Left renal cortex interstitium (tissue), 4 donors: ENCODE results near the gene COA5. TPM values are rescaled to one million over a fixed set of nuclear protein-coding genes. Genes with fewer than 3 reads are reported as not detected.
A peak's percentile ranks its signal among the peaks of the same experiment; 100 is the strongest.

Source experiments
- DNase-seq, 4 donors: peaks; one replicate each; pipeline ENCODE4 v3.0.0-alpha.2; 2013; ENCODE audit warnings: low read depth in 4 of 4, low spot score in 2 of 4, missing footprints in 1 of 4
- polyA plus RNA-seq, 4 donors: library from polyadenylated mRNA; unstranded; fragments of 120-200 nt; gene quantifications; one replicate each; pipeline ENCODE4 v1.2.1, GENCODE V29; 2013; ENCODE audit not compliant: insufficient read length in 4 of 4

COA5 gene, protein sequence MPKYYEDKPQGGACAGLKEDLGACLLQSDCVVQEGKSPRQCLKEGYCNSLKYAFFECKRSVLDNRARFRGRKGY
- polyA plus RNA-seq, result 10 to 100 TPM; 78.7 to 89.1 (median 81.3) TPM

DNA sequence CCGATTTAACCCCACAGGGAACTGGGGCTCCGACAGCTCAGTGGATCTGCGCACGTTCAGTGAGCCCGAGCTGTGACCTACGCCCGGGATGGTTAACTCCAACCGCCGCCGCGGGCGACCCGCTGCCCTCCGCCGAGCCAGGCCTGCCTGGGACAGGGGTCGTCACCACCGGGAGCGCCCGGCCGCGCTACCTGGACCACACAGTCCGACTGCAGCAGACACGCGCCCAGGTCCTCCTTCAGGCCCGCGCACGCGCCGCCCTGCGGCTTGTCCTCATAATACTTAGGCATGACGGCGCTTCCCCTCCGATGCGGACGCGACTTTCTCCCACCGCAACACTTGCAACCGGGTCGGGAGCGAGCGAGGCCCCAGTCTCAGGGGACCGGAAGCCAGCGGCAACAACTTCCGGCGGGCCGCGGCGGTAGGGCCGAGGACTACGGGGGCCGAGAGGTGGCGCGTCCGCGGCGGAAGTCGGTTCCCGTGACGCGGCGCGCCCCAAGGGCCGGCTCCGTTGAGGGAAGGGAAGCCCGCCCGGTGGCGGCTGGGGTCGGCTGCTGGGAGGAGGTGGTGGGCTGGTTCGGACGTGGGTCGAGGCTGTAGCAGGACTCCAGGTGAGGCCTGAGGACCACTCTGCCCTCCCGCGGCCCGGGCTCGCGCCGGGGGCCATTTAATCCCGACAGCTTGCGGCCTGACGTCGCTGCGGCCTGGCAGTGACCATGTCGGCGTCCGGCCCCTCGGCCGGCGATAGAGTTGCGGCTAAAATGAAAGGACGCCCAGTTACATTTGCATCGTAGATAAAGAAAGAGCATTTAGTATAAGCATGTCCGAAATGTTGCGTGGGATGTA lies at the start of gene COA5, which contains the start of gene UNC50:
Gene COA5, minus strand, starts transcription at position 397 of the 846 bp plus-strand sequence. Its CDS starts 107 bp downstream, at position 290.
Gene UNC50, plus strand, starts transcription at position 474 of the 846 bp plus-strand sequence. CDS start 1,171 bp downstream, outside the sequence.
- peak; percentile 78 to 84 (median 82) for DNase-seq

DNA sequence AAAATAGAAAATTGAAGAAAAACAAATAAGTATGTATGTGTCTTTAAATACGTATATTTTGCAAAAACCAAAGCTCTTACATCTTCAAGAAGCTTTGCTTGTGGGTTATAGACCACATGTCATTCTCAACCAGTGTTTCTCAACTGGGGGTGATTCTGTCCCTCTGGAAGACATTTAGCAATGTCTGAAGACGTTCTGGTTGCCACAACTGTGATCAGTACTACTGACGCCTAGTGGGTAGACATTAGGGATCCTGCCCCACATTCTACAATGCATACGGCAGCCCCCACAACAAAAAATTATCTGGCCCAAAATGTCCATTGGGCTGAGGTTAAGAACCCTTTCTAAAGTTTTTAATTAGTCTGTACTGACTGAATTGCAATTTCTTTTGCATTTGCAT lies 48.5 kb upstream of the COA5 start:
- no peak for DNase-seq

DNA sequence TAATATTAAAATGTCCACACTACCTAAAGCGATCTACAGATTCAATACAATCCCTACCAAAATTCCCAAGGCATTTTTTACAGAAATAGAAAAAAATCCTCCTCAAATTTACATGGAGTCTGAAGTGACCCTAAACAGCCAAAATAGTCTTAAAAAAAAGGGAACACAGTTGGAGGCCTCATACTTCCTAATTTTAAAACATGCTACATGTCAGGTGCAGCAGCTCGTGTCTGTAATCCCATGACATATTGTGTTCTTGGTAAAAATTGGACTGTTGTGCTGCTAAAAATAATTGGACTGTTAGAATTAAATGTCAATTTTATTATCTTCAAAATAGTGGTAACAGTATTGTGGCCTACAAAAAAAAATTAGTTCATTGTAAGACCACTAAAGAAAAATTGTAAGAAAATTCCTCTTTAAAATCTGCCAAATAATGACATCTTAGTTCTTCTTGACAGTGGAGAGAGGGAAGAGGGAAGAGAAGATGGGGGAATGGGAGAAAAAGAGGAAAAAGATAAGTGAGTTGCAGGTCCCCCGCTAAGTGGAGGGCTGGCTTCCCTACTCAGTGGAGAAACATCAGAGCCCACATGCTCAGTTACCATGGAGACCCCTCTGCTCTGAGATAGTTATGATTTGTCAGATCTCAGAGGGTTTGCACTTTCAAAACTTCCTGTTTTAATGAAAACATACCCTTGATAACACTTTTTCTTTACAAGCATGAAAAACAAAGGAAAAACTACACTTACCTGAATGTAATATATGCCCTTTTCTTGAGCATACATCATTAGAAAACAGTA lies 46.6 kb upstream of the COA5 start:
- DNase-seq, result no peak

DNA sequence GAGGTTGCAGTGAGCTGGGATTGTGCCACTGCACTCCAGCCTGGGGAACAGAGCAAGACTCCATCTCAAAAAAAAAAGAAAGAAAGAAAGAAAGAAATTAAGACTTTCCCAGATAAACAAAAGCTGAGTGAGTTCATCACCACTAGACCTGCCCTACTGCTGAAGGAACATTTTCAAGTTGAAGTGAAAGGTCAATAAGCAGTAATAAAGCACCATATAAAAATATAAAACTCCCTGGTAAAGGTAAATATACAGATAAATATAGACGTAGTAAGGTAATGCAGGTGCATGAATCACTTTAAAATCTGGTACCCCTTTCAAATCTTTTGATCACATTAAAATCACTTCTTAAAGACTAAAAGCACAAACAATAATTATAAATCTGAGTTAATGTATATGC lies 42.7 kb upstream of the COA5 start:
- DNase-seq, result no peak

DNA sequence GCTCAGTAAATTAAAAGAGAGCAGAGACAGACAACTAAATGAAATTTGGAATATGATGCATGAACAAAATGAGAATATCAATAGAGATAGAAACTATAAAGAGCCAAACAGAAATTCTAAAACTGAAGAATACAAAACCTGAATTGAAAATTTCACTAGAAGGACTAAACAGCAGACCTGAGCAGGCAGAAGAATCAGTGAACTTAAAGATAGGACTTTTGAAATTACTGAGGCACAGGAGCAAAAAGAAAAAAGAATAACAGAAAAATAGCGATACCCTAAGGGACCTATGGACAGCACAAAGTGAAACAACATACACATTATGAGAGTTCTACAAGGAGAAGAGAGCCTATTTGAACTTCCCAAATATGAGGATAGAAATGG lies 41.7 kb upstream of the COA5 start:
- no peak for DNase-seq

DNA sequence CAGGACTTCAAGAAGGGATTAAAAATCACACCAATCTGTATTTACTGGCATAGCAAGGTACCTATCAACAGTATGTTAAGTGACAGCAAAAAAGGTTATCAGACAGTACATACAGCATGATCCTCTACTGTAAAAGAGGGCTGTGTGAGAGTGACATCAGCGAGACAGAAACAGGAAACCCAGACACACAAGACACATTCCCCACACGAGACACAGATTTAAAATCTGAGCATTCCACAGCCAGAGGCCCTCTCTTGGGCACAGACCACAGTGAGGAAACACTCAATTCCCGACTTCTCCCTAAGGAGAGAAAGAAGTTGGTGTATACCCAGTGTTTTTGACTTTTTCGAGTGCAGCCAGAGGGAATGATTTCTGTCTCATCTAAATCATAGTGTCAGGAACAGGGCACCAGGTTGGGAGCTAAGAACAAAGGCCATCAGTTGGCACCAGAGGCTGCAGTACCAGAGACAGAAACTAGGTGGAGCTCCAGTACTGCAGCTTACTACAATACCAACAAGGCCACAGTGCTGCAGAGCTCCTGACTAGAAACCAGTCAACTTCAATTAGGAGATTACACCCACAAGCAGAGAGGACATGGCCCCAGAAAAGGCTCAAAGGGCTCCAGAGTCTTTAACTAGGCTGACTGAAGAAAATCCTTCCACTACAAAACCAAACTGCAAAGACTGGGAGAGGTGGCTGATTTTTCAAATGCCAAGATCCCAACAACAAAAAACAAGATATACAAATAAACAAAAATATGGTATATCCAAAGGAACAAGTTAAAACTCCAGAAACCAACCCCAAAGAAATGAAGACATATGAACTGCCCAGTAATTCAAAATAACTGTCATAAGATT lies 41.1 kb upstream of the COA5 start:
- peak; percentile 61 to 71 (median 64) for DNase-seq

DNA sequence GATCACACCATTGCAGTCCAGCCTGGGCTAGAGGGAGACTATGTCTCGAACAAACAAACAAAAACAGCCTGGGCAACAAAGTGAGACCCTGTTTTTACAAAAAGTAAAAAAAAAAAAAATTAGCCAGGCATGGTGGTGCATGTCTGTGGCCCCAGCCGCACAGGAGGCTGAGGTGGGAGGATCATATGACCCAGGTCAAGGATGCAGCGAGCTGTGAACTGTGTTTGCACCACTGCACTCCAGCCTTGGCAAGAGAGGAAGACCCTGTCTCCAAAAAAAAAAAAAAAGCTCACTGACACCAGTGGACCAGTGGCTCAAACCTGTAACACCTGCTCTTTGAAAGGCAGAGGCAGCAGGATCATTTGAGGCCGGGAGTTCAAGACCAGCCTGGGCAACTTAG lies 40.1 kb upstream of the COA5 start:
- DNase-seq, result no peak

DNA sequence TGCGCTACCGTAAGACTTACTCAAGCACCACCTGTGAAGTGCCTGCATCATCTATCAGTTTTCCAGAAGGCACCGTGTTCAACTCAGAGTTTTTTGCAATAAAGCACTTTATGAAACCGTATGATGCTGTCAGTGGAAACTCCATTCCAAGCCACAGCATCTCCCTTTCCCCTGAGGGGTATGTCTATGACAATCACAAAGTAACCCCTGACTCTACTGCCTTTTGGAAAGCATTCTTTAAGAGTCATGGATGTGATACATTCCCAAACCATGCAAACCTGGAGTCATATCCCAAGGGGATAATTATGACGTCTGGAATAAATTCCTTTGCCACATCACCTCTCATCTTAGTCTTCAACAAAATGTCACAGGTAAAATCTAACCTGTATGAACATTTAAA lies 39.3 kb upstream of the COA5 start:
- DNase-seq, result no peak

DNA sequence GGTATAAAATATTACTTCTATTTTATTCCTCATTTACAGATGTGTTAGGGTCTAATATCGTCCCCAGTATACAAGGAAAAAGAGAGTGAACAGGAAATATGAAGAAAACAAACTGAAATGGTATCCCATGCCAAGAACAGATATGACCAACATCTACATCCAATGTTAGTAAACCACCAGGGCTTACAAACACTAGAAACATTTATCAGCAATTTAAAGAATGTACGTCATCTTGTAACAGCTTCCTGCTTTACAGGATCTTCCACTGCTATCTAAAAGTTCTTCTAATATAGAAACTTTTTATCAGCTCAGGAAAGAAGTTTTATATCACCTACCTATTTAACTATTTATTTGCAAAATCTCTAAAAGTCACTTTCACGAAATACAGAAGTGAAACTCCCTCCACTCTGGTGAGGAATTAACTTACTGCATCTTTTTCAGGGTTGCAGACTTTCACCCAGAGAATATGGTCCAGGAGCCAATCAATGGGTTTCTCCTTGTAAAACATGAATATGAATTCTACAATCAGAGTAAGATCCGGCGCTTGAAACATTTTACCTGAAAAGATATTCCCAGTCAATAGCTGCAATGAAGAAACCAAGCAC lies 35.3 kb upstream of the COA5 start:
- no peak for DNase-seq

DNA sequence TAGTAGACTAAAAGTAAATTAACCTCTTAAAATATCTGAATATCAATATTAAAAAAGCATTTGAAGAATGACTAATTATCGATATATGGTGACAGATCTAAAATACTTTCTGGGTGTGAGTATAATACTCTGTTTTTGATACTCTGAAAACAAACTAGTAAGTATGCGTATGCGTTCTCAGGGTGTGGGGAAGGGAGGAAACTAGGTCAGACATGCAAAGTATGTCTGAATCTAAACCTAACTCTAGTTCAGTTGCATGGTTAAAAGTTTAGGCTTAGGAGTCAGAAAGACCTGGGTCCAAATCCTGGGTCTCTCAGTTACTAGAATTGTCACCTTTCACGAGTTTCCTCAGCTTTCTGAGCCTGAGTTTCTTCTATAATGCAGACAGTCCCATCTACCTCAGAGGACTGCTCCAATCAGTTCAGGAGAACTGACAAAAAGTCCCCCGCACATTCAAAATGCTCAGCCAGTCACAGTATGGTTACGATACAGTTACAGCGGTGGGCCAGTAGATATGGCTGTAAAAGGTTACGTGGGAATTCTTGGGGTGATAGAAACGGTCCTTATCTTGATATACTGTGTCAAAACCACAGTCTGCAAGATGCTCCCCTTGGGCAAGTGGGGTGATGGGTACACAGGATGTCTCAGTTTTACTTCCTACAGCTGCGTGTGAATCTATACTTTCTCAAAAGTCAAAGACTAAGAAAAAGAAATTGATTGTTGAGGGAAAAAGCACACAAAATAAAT lies 29.3 kb upstream of the COA5 start:
- no peak for DNase-seq

DNA sequence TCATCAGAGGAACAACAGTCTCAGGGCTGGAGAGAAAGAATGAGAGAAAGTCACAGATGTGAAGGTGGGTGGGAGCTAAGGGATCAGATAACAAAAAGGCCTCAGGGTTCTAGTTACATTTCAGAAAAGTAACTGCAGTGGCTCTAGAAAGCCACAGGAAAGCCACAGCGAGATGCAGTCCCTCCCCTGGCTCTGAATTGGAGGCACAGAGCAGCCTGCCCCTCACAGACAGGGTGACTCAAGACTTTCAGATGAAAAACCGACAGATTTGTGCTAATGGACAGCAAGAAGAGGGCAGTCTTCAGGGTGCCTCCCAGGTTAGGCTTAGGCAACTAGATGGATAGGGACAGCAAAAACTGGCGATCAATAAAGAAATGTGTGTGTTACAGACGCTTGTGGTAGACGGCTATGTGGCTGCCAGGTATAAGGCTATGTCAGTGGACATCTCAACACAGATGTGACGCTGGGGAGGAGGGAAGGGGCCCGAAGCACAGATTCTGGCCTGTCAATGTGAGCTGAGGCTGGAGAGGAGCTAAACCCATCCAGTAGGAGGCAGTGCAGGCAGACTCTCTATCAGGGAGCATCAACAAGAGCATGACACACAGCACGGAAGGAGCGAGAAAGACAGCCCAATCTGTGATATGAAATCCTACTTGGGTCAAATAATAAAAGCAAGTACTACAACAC lies 26.2 kb upstream of the COA5 start:
- DNase-seq, result no peak

DNA sequence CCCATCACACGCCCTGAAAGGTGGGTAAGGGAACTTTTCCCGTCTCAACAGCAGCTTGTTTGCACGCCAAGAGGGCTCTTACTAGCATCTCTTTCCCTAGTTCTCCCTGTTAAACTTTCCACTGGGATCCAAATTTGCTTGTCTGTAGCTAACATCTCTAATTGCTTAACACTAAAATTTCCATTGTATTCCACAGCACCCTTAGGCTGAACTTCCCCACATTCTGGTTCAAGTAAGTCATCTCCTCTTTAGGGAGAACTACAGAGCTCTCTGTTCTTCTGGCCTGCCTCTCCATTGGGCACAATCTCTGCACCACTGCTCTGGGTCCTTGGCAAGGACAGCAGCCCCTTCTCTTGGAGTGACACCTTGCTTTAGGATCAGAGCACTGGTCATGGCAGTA lies 24.0 kb upstream of the COA5 start:
- DNase-seq, result no peak

DNA sequence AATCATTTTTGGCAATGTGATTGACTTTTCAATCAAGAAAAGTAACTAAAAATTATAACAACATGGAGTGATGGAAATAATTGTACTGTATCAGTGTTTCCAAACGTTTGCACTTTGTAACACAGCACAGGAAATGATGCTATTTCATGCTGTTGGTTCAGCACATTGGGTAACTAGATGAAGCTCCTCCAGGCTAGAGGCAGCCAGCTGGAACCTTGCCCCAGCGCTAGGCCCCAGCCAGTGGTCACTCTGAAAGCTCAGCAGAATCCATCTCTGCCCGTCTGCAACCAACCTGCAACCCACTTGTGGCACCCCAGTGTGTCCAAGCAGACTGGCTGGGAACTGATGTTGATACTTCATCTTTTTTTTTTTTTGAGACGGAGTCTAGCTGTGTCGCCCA lies 15.3 kb upstream of the COA5 start:
- DNase-seq, result no peak

DNA sequence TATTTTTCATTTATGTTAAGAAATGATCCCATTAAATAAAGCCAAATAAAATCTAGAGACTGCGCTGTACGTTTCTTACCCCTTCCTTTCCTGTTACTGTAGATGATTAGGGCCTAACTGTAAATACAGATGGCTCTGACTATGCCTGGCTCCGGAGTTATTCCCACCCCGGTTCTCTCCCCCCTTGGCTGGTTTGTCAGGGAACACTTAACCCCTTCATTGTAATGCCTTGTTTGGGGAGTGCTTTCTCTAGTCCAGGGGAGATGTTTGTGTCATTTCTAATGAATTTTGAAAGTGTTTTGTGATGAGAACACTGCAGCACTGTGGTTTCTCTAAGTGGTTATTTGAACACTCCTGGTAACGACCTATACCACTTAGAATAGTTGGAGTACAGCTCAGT lies 8.8 kb upstream of the COA5 start:
- DNase-seq, result no peak

DNA sequence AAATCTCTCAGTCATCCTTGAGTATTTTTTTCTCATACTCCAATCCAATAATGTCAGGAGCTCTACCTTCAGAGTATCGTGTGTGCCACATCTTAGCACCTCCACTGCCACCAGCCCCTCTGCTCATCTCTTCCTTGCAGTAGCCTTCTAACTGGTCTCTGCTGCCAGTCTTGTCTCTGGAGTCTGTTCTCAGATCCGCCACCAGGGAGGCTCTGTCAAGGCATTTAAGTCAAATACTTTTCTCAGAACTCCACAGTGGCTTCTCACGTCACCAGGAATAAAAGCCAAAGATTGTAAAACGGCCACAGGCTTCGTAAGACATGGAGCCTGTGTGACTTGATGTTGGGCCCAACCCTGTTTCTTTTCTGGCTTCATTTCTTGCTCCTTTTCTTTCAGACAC lies 7.2 kb upstream of the COA5 start:
- no peak for DNase-seq

DNA sequence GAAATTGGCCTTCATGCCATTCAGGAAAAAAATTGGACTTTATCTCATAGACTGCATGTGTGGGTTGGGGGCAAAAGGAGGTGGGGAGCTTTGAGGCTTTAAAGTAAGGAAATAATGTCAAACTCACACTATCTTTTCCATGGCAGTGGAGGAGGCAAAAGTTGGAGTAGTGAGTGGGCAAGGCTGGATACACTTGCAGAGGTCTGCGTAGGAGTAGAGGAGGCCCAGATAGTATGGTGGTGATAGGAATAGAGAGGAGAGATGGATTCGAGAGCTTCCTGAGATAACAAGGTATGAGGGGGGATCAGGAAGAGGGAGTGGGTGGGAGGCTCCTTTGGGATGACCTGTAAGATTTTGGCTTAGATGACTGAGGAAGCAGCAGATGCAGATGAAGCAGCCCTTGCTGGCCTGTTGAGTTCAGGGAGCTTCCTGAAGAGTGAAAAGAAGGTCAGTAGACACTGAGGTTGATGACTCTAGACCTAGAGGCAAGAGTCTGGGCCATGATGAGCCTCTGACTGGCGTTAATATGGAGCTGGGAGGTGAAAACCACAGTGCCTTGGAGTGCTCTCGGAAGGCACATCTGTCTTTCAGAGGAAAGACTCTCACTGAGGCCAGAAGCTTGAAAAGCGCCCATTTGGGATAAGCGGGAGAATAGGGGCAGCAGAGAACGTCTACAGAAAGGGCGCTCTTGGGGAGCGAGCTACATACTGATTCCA lies 5.9 kb upstream of the COA5 start:
- no peak for DNase-seq

DNA sequence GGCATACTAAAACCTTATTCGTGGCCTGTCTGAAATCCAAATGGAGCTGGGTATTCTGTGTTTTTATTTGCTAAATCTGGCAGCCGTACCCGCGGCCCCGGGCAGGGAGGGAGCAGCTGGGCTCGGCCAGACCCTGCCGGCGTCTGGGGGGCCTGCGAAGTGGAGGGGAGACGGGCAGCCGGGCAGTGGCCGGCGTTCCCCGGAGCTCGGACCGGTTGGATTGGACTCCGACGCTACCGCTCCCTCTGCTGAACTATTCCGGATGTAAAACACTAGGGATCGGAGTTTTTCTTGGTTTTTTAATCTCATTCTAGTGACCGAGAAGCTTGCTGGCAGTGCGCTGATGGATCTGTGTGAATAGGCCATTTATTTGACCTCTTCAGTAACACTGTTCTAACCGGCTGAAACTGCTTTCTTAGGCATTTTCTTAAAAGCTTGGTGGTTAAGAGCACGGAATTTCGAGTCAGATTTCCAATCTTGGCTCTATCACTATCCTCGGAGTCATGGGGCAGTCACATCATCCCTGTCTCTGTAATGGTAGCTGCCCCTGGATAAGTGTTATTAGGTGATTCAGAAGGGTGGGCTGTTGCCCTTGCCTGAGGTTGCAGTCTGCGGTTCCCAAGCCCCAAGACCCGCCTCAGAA lies 771 bp upstream of the COA5 start:
- DNase-seq, result peak in 3 of 4 donors; percentile 15 to 37 (median 24)

DNA sequence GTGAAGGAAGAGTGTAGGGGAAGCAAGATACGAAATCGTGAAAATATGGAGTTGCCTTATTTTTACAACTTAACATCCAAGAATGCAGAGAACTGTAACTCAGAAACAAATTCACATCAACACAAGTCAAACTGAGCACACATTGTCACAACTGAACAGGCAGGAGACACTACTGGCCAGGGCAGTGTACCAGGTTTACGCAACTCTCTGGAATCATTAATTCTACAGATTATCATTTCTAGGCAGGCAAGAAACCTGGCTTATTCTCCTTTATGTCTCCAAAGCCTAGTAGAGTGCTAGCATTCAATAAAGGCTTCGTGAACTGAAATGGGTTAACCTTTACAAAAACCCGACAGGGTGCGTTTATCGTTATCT lies 584 bp downstream of the COA5 start:
- DNase-seq, result no peak
